Loucy (cell line): ENCODE measurements around the gene BEND7.

Experiments used
- CTCF ChIP-seq: fragments of 200-600 bp; sonication (generic); conservative IDR thresholded peaks from 2 replicates; pipeline ENCODE4 v1.5.1; 2014; ENCODE audit warnings: mild to moderate bottlenecking, antibody characterized with exemption, low read length
- EZH2phosphoT487 ChIP-seq: fragments of 200-600 bp; IDR thresholded peaks from 2 replicates; pipeline ENCODE4 v1.6.1; 2018; ENCODE audit warnings: antibody characterized with exemption, mild to moderate bottlenecking, moderate library complexity, borderline replicate concordance

- TF ChIP-seq CTCF (no peak), EZH2phosphoT487 (no peak)
Observed at GRCh38 chr10:13573960-13574359, 45.1 kb upstream of the BEND7 start.
